ENCODE results near the gene MBD4. TPM values are rescaled to one million over a fixed set of nuclear protein-coding genes. Genes with fewer than 3 reads are reported as not detected.

MBD4 gene
- total RNA-seq, 1 donor from 2014 or later: 18.2 TPM

- peak; percentile 80 for DNase-seq (ENCODE audit: low spot score)
- intact Hi-C loops (cut with DNase I): loop anchor here (2.0 kb wide), 1 partner anchor 39 kb away; no protein-coding TSS in a partner anchor
Measured at GRCh38 chr3:129439226-129439816, 427 bp downstream of the MBD4 start.

- DNase-seq (ENCODE audit: low spot score): no peak
- intact Hi-C loops (cut with DNase I): no loop called here
Measured at GRCh38 chr3:129435367-129435766, 4.4 kb downstream of the MBD4 start.

- intact Hi-C loops (cut with DNase I): no loop called here
- DNase-seq (ENCODE audit: low spot score): no peak
Measured at GRCh38 chr3:129434140-129434539, 5.6 kb downstream of the MBD4 start.

GRCh38 chr3:129433565-129433964 is 6.2 kb downstream of the MBD4 start:
- no peak for DNase-seq (ENCODE audit: low spot score)
- intact Hi-C loops (cut with DNase I): no loop called here

GRCh38 chr3:129432671-129433070 is 7.1 kb downstream of the MBD4 start:
- intact Hi-C loops (cut with DNase I): no loop called here
- DNase-seq (ENCODE audit: low spot score): no peak

- no peak for DNase-seq (ENCODE audit: low spot score)
- intact Hi-C loops (cut with DNase I): no loop called here
Measured at GRCh38 chr3:129432036-129432435, 7.7 kb downstream of the MBD4 start.

- intact Hi-C loops (cut with DNase I): no loop called here
Measured at GRCh38 chr3:129429602-129430001, 10.1 kb downstream of the MBD4 start.

GRCh38 chr3:129429080-129429451 is 10.7 kb downstream of the MBD4 start:
- intact Hi-C loops (cut with DNase I): no loop called here
- DNase-seq (ENCODE audit: low spot score): no peak

More at GRCh38 chr3:129429602-129430001, 10.1 kb downstream of the MBD4 start:
- DNase-seq (ENCODE audit: low spot score): no peak

GRCh38 chr3:129428376-129429079 is 11.2 kb downstream of the MBD4 start, which contains the start of gene EFCAB12:
Gene EFCAB12 (minus strand): TSS chr3:129428636. CDS start chr3:129428488, 148 bp downstream.
- intact Hi-C loops (cut with DNase I): no loop called here
- DNase-seq (ENCODE audit: low spot score): peak; percentile 99

- no peak for DNase-seq (ENCODE audit: low spot score)
- intact Hi-C loops (cut with DNase I): no loop called here
Measured at GRCh38 chr3:129428007-129428375, 11.8 kb downstream of the MBD4 start.

GRCh38 chr3:129425619-129426018 is 14.1 kb downstream of the MBD4 start:
- intact Hi-C loops (cut with DNase I): no loop called here
- DNase-seq (ENCODE audit: low spot score): no peak

GRCh38 chr3:129425213-129425612 is 14.5 kb downstream of the MBD4 start:
- no peak for DNase-seq (ENCODE audit: low spot score)
- intact Hi-C loops (cut with DNase I): no loop called here

GRCh38 chr3:129424185-129424841 is 15.4 kb downstream of the MBD4 start:
- DNase-seq (ENCODE audit: low spot score): peak; percentile 7
- intact Hi-C loops (cut with DNase I): no loop called here

GRCh38 chr3:129422897-129423296 is 16.9 kb downstream of the MBD4 start:
- peak; percentile 39 for DNase-seq (ENCODE audit: low spot score)
- intact Hi-C loops (cut with DNase I): no loop called here

GRCh38 chr3:129421988-129422745 is 17.6 kb downstream of the MBD4 start:
- DNase-seq (ENCODE audit: low spot score): peak; percentile 1
- intact Hi-C loops (cut with DNase I): no loop called here

- peak; percentile 71 for DNase-seq (ENCODE audit: low spot score)
- intact Hi-C loops (cut with DNase I): no loop called here
Measured at GRCh38 chr3:129421236-129421883, 18.4 kb downstream of the MBD4 start.

GRCh38 chr3:129419476-129419875 is 20.3 kb downstream of the MBD4 start:
- intact Hi-C loops (cut with DNase I): no loop called here
- DNase-seq (ENCODE audit: low spot score): peak; percentile 51

GRCh38 chr3:129418041-129418973 is 21.4 kb downstream of the MBD4 start:
- intact Hi-C loops (cut with DNase I): no loop called here

GRCh38 chr3:129417326-129417725 is 22.4 kb downstream of the MBD4 start:
- intact Hi-C loops (cut with DNase I): no loop called here
- DNase-seq (ENCODE audit: low spot score): peak; percentile 31

More at GRCh38 chr3:129418041-129418973, 21.4 kb downstream of the MBD4 start:
- DNase-seq (ENCODE audit: low spot score): peak; percentile 53
